ENCODE data around the gene IMMT.

DNA sequence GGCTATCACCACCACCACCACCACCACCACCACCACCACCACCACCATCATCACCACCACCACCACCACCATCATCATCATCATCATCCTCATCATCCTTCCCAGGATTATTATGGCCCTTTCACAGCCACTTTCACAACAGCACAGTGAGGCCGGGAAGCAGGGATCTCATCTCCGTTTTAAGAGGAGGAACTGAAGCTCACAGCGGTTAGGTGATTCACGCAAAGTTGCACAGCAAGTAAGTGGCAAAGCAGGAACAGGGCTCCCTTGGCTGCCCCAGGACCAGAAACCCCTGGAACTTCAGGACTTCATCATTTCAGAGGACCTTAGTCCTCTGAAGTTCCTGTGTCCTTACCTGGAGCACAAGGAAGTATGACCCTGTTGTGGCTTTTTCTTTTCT, 30.8 kb upstream of the IMMT start:
- TF ChIP-seq POLR2A (IDR thresholded peaks at IDR 0.05; ENCODE audit: extremely low read depth, insufficient read length) (no peak), CTCF (IDR thresholded peaks at IDR 0.05; ENCODE audit: low read depth, low read length) (no peak)

Data from NB4 (cell line).